DND-41 (cell line): ENCODE measurements around the gene MBP.

Experiments used
- ATAC-seq: fragments of 200-7000 bp; cut with Tn5 transposase; 3 replicates; pipeline ENCODE4 v1.9.1; 2021; ENCODE audit warnings: low read depth; ENCODE audit not compliant: insufficient read depth
- DNase-seq: peaks from one replicate; pipeline ENCODE4 v3.0.0-alpha.2; 2020
- H2AFZ ChIP-seq: 2 replicates; pipeline ENCODE4 v1.6.0; 2012; ENCODE audit warnings: low read depth, low read length
- H3K27ac ChIP-seq: 2 replicates; pipeline ENCODE4 v1.5.1; 2012; ENCODE audit warnings: low read length, inconsistent platforms
- H3K27me3 ChIP-seq: fragments of 200-600 bp; sonication (generic); 2 replicates; pipeline ENCODE4 v1.6.0; 2012; ENCODE audit warnings: low read length, mild to moderate bottlenecking, inconsistent platforms; ENCODE audit not compliant: insufficient read depth, poor library complexity
- H3K36me3 ChIP-seq: 2 replicates; pipeline ENCODE4 v1.5.1; 2012; ENCODE audit warnings: low read length, inconsistent platforms; ENCODE audit not compliant: insufficient read depth
- H3K4me1 ChIP-seq: 2 replicates; pipeline ENCODE4 v1.5.1; 2012; ENCODE audit warnings: mild to moderate bottlenecking, low read length; ENCODE audit not compliant: insufficient read depth
- H3K4me2 ChIP-seq: 2 replicates; pipeline ENCODE4 v1.6.0; 2012; ENCODE audit warnings: mild to moderate bottlenecking, moderate library complexity, low read length, inconsistent platforms; ENCODE audit not compliant: insufficient read depth
- H3K4me3 ChIP-seq, 2 experiments: fragments of 200-600 bp in 1 of 2; shearing (Covaris generic) in 1 of 2; 2 replicates each; pipeline ENCODE4 v1.5.1; 2012 to 2016; ENCODE audit warnings: inconsistent platforms in 2 of 2, low read length in 2 of 2, mild to moderate bottlenecking in 2 of 2, low read depth in 1 of 2, moderate library complexity in 1 of 2
- H3K79me2 ChIP-seq: 2 replicates; pipeline ENCODE4 v1.6.0; 2012; ENCODE audit warnings: low read length, inconsistent platforms; ENCODE audit not compliant: insufficient read depth
- H3K9ac ChIP-seq: 2 replicates; pipeline ENCODE4 v1.6.0; 2012; ENCODE audit warnings: low read depth, mild to moderate bottlenecking, inconsistent platforms, low read length, moderate library complexity
- H3K9me3 ChIP-seq: 2 replicates; pipeline ENCODE4 v1.5.1; 2012; ENCODE audit warnings: low read length, moderate library complexity, mild to moderate bottlenecking, inconsistent platforms; ENCODE audit not compliant: insufficient read depth, severe bottlenecking
- H4K20me1 ChIP-seq: 2 replicates; pipeline ENCODE4 v1.6.0; 2012; ENCODE audit warnings: low read length; ENCODE audit not compliant: insufficient read depth
- CTCF ChIP-seq: IDR thresholded peaks from 2 replicates; pipeline ENCODE4 v1.5.1; 2012; ENCODE audit warnings: borderline replicate concordance, low read length, moderate library complexity, mild to moderate bottlenecking; ENCODE audit not compliant: poor library complexity, severe bottlenecking; ENCODE audit errors: extremely low read depth
- EZH2 ChIP-seq: IDR thresholded peaks from 3 replicates; pipeline ENCODE4 v1.6.1; 2012; ENCODE audit warnings: borderline replicate concordance, low read depth, mild to moderate bottlenecking, moderate library complexity, low read length, inconsistent platforms; ENCODE audit not compliant: severe bottlenecking

Gene MBP

GRCh38 chr18:77049938-77050337, 82.6 kb downstream of the MBP start:
- H3K36me3 ChIP-seq: peaks cover 34% of the 10 kb centered on the region
- ATAC-seq (no peak), DNase-seq (no peak)
- peaks cover 45% of the 10 kb centered on the region for H3K79me2 ChIP-seq
- H2AFZ ChIP-seq: no peak overlapping the region
- H3K9me3 ChIP-seq: no peaks in the 10 kb centered on the region
- H4K20me1 ChIP-seq: no peaks in the 10 kb centered on the region
- no peak overlapping the region for H3K27ac ChIP-seq
- no peak overlapping the region for H3K9ac ChIP-seq
- H3K4me3 ChIP-seq: no peak overlapping the region
- TF ChIP-seq EZH2: no peak
- TF ChIP-seq CTCF: no peak
- no peaks in the 10 kb centered on the region for H3K27me3 ChIP-seq
- peaks cover 34% of the 10 kb centered on the region for H3K4me1 ChIP-seq
- no peak overlapping the region for H3K4me2 ChIP-seq

- peaks cover 49% of the 10 kb centered on the region for H3K36me3 ChIP-seq
- H3K4me3 ChIP-seq: no peak overlapping the region
- H3K79me2 ChIP-seq: peaks cover 56% of the 10 kb centered on the region
- no peaks in the 10 kb centered on the region for H3K9me3 ChIP-seq
- no peak overlapping the region for H2AFZ ChIP-seq
- peak overlapping the region; percentile 50; the same call in 1 of the 2 replicates for H3K27ac ChIP-seq
- ATAC-seq (no peak), DNase-seq (no peak)
- H3K4me2 ChIP-seq: no peak overlapping the region
- TF ChIP-seq CTCF (no peak), EZH2 (no peak)
- H3K27me3 ChIP-seq: no peaks in the 10 kb centered on the region
- H4K20me1 ChIP-seq: no peaks in the 10 kb centered on the region
- H3K4me1 ChIP-seq: peaks cover 14% of the 10 kb centered on the region
- H3K9ac ChIP-seq: no peak overlapping the region
Observed at GRCh38 chr18:77047803-77048419, 84.7 kb downstream of the MBP start.

GRCh38 chr18:77046994-77047393, 85.6 kb downstream of the MBP start:
- peak overlapping the region; percentile 55; the same call in 1 of the 2 replicates for H3K27ac ChIP-seq
- no peaks in the 10 kb centered on the region for H3K9me3 ChIP-seq
- no peak overlapping the region for H3K4me2 ChIP-seq
- H3K27me3 ChIP-seq: no peaks in the 10 kb centered on the region
- TF ChIP-seq CTCF (no peak), EZH2 (no peak)
- DNase-seq: no peak
- ATAC-seq: no peak
- H4K20me1 ChIP-seq: no peaks in the 10 kb centered on the region
- no peak overlapping the region for H3K9ac ChIP-seq
- no peak overlapping the region for H3K4me3 ChIP-seq
- H3K4me1 ChIP-seq: peaks cover 4% of the 10 kb centered on the region
- H2AFZ ChIP-seq: no peak overlapping the region
- peaks cover 54% of the 10 kb centered on the region for H3K79me2 ChIP-seq
- peaks cover 47% of the 10 kb centered on the region for H3K36me3 ChIP-seq

DNA sequence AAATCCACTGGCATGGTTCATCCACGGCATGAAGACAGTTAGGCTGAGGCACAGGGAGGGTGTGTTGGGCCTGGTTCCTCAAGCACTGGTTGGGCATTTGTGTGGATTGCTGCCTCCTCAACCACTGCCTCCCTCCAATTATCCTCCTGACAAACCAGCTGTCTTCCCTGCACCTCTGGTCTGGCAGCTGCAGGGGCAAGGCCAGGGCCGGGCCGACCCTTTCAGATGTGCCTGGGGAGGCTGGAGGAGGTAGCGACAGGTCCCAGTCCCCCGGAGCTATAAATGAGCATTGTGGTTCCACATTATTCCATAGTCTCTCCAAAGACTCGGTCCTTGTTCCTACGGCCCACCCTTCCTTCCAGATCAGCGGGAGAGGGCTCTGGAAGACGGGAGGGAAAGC, 86.2 kb downstream of the MBP start:
- H3K4me3 ChIP-seq: no peak overlapping the region
- TF ChIP-seq EZH2: no peak
- no peak for TF ChIP-seq CTCF
- no peaks in the 10 kb centered on the region for H4K20me1 ChIP-seq
- H3K27ac ChIP-seq: peak overlapping the region; percentile 42; the same call in 1 of the 2 replicates
- H3K79me2 ChIP-seq: peaks cover 50% of the 10 kb centered on the region
- DNase-seq (no peak), ATAC-seq (no peak)
- no peaks in the 10 kb centered on the region for H3K27me3 ChIP-seq
- no peak overlapping the region for H2AFZ ChIP-seq
- H3K36me3 ChIP-seq: peaks cover 43% of the 10 kb centered on the region
- H3K4me2 ChIP-seq: no peak overlapping the region
- no peaks in the 10 kb centered on the region; the same call in 1 of the 2 replicates for H3K4me1 ChIP-seq
- H3K9me3 ChIP-seq: no peaks in the 10 kb centered on the region
- 0 out of 2 replicates have a peak overlapping the region, but pooled peaks have one; percentile 4 for H3K9ac ChIP-seq
